GM21717 (cell line): ENCODE data around the gene PRKAG2.
"Not testable (repeated sequence)": the region's sequence is repeated elsewhere in the genome, so short reads cannot be mapped to it uniquely, and the experiment has no call there.

Experiments used
- ATAC-seq: cut with Tn5 transposase; IDR thresholded peaks from one replicate; pipeline ENCODE4 v1.9.1; 2021; ENCODE audit warnings: mild to moderate bottlenecking, moderate library complexity; ENCODE audit not compliant: unreplicated experiment

Gene PRKAG2

GRCh38 chr7:151790830-151791620 lies 85.9 kb downstream of the PRKAG2 start:
- ATAC-seq: no peak

- ATAC-seq: no peak
These were observed 86.7 kb downstream of the PRKAG2 start for GRCh38 chr7:151790095-151790829.

- no peak for ATAC-seq
These were observed 87.5 kb downstream of the PRKAG2 start for GRCh38 chr7:151789380-151789947.

- ATAC-seq: no peak
These were observed 89.6 kb downstream of the PRKAG2 start for GRCh38 chr7:151787348-151787747.

GRCh38 chr7:151786936-151787335 lies 90.0 kb downstream of the PRKAG2 start:
- no peak for ATAC-seq

DNA sequence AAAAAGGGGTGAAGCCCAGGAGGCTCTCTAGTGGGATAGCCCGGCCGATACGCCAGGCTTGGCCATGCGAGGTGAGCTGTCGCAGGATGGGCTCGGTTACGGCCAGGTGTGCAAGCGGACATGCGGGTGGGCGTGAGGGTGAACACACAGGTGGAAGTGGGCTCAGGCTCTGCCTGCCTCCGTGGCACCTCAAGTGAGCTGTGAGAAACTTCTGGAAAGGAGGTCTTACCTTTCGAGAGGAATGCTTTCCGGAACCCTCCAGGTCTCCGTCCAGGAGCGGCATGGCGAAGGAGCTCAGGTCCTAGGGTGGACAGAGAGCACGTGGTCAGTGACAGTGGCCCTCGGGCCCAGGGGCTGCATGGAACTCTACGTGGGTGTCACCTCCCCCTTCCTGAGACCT lies 90.7 kb downstream of the PRKAG2 start:
- ATAC-seq: no peak

DNA sequence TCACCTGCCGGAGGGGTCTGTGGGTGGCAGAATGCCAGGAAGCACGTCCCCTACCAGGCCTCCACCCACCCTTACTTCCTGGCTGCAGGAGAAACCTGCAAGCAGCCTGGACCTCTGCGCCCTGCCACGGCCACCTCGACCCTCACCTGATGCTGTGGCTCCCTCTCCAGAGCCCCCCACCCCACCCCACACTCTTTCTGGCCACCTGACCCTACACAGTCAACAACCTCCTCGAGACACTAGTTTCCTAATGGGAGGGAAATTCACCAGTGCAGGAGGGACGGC lies 91.3 kb downstream of the PRKAG2 start:
- no peak for ATAC-seq

DNA sequence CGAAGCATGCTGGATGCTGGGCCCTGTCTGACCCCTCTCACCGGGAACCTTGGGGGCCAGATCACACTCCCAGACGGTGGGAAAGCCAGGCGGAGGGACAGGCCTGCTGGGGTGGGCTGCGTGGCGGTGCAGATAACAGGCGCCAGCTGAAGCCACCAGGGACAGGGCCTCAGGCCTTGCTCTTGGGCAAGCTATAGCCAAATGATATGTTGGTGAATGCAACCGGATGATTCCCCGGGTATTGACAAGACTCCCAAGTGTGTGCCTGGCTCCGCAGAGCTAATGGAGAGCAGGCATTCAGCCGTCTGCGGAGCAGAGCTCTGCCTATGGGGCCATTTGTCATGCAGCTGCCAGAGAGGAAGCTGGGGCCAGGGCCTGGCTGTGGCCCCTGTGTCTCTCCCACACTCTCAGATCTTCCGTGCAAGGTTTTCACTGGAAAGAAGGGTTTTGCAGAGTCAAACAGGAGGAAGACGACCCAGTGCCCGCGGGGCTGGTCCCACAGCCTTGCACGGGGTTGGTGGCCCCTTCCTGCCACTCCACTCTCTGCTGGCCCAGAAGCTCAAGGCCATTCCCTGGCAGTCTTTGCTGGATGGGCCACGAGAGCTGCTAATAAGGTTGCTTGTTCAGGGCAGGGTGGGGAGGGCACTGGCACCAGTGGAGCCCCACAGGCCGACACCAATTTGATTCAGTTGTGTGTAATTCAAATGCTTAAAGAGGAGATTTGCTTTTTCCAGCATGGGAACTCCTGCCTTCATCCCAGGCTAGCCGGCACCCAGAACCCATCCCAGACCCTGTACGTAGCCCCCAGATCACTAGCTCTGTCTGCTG lies 91.8 kb downstream of the PRKAG2 start:
- no peak for ATAC-seq

GRCh38 chr7:151783958-151784575 lies 92.8 kb downstream of the PRKAG2 start:
- ATAC-seq: no peak

- peak; percentile 88 for ATAC-seq
These were observed 94.1 kb downstream of the PRKAG2 start for GRCh38 chr7:151782598-151783448.

DNA sequence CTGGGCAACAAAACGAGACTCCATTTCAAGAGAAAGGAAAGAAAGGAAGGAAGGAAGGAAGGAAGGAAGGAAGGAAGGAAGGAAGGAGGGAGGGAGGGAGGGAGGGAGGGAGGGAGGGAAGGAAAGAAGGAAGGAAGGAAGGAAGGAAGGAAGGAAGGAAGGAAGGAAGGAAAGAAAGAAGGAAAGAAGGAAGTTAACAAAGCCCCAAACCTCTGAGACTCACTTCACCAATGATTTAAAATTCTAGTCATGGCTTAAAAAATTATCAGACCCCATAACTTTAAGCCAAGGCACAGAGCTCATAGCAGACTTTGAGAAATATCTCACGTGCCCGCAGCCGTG lies 94.7 kb downstream of the PRKAG2 start:
- ATAC-seq: not testable (repeated sequence)

- no peak for ATAC-seq
These were observed 95.6 kb downstream of the PRKAG2 start for GRCh38 chr7:151781161-151781845.

GRCh38 chr7:151780631-151781030 lies 96.3 kb downstream of the PRKAG2 start:
- ATAC-seq: no peak

DNA sequence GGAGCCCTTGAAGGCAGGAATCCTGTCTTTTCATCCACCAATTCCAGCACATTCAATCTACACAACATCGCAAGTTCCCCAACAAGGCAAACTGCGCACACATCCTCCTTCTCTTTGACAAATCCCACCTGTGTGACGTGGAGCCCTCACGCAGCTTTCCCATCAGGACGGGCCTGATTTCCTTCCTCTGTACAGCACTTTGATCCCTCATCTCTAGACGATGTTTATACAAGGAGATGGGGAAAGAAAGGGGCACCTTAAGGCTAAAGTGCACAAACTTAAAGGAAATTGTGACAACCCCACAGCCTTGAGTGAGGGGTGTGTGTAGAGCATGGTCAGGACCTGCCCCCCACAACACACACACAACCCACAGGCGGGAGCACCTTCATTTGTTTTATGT lies 97.2 kb downstream of the PRKAG2 start:
- ATAC-seq: no peak

DNA sequence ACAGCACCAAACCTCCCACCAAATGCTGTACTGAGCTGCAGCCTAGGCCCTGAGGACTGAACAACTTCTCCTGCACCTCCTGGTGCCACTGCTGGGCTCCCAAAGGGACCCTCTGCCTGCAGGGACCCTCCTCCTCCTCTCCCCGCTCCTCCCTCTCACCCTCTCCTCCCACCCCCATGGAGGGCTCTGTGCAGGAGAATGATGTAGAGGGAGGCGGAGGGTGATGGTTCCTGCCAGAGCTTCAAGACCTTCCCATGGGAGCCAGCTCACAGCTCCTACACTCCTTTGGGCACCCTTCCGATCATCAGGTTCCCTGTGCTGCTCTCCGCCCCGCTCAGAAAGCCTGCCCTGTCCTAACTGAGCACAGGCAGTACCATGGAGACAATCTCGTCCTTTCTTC lies 97.7 kb downstream of the PRKAG2 start:
- no peak for ATAC-seq

DNA sequence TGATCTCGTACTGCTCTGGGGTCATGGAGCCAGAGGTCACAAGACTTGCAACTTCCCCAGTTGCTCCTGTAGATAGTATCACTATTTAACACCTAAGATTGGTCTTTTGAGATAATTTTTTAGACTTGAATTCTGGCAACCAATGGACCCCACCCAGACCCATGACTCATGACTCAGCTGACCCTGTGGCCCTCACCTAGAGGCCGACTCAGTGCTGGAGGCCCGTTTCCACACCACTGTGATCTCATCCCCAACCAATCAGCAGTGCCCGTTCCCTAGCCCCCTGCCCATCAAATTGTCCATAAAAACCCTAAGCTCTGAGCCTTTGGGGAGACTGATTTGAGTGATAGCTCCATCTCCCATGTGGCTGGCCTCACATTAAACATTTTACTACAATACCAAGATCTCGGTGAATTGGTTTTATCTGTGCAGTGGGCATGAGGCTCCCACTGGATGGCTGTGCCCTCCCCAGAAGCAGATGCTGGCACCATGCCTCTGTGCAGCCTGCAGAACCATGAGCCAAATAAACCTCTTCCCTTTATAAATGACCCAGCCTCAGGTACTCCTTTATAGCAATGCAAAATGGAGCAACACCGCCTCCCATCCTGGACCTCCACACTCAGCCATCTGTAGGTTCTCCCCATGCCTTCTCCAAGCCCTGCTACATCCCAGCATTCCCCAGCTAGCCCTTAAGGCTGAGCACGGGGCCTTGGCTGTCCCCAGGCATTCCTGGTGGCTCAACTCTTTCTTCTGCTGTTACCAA lies 98.8 kb downstream of the PRKAG2 start:
- ATAC-seq: no peak

- ATAC-seq: no peak
These were observed 99.4 kb downstream of the PRKAG2 start for GRCh38 chr7:151777495-151777880.

- ATAC-seq: no peak
These were observed 99.9 kb downstream of the PRKAG2 start for GRCh38 chr7:151776876-151777494.
